ENCODE data around the gene NEGR1. TPM values are rescaled to one million over a fixed set of nuclear protein-coding genes. Genes with fewer than 3 reads are reported as not detected.

The NEGR1 gene
- total and polyA plus RNA-seq, 10 donors, result 0.07 to 1.3 (median 0.54) TPM

GRCh38 chr1:71717186-71717585, 565.2 kb downstream of the NEGR1 start:
- DNase-seq, result no peak
- no peak for TF ChIP-seq POLR2AphosphoS5 (IDR thresholded peaks at IDR 0.05)
- no peak for TF ChIP-seq CTCF (IDR thresholded peaks at IDR 0.05 in 8 of 11, conservative IDR thresholded peaks at IDR 0.05 in 3 of 11)
- no peak for TF ChIP-seq POLR2A (IDR thresholded peaks at IDR 0.05)
- no peaks in the 10 kb centered on the region for H3K27me3 ChIP-seq (replicated peaks in 1 of 7)
- no peak overlapping the region for H3K4me3 ChIP-seq
- H3K4me1 ChIP-seq, result no peaks in the 10 kb centered on the region
- intact Hi-C loops (cut with DNase I; ENCODE audit: low total_unique reads), result no loop called here
- no peaks in the 10 kb centered on the region for H3K36me3 ChIP-seq
- H3K27ac ChIP-seq, result no peak overlapping the region
- H3K9me3 ChIP-seq, result peaks cover 0 to 35% (median 24%) of the 10 kb centered on the region in 8 donors

- Histone ChIP-seq H3K4me3 (no peak overlapping the region), H3K4me1 (no peaks in the 10 kb centered on the region), H3K27me3 (replicated peaks in 1 of 7) (no peaks in the 10 kb centered on the region), H3K27ac (no peak overlapping the region), H3K36me3 (no peaks in the 10 kb centered on the region), H3K9me3 (peaks cover 0 to 65% (median 39%) of the 10 kb centered on the region in 8 donors)
- intact Hi-C loops (cut with DNase I; ENCODE audit: low total_unique reads), result no loop called here
- TF ChIP-seq POLR2AphosphoS5 (IDR thresholded peaks at IDR 0.05) (no peak), POLR2A (IDR thresholded peaks at IDR 0.05) (no peak), CTCF (IDR thresholded peaks at IDR 0.05 in 8 of 11, conservative IDR thresholded peaks at IDR 0.05 in 3 of 11) (no peak)
- no peak for DNase-seq
Measured at GRCh38 chr1:71711456-71711855, 570.9 kb downstream of the NEGR1 start.

GRCh38 chr1:71706029-71706671, 576.2 kb downstream of the NEGR1 start:
- no peaks in the 10 kb centered on the region for H3K27me3 ChIP-seq (replicated peaks in 1 of 7)
- WGBS, 5 donors, result 22 to 56% (median 36%) methylated on average over 5 of the region's 5 CpGs
- H3K4me3 ChIP-seq, result no peak overlapping the region
- intact Hi-C loops (cut with DNase I; ENCODE audit: low total_unique reads), result no loop called here
- no peak overlapping the region for H3K27ac ChIP-seq
- peaks cover 0 to 58% (median 31%) of the 10 kb centered on the region in 8 donors for H3K9me3 ChIP-seq
- no peak for DNase-seq
- no peaks in the 10 kb centered on the region for H3K36me3 ChIP-seq
- no peaks in the 10 kb centered on the region for H3K4me1 ChIP-seq
- TF ChIP-seq POLR2A (IDR thresholded peaks at IDR 0.05) (no peak), CTCF (IDR thresholded peaks at IDR 0.05 in 8 of 11, conservative IDR thresholded peaks at IDR 0.05 in 3 of 11) (no peak), POLR2AphosphoS5 (IDR thresholded peaks at IDR 0.05) (no peak)

DNA sequence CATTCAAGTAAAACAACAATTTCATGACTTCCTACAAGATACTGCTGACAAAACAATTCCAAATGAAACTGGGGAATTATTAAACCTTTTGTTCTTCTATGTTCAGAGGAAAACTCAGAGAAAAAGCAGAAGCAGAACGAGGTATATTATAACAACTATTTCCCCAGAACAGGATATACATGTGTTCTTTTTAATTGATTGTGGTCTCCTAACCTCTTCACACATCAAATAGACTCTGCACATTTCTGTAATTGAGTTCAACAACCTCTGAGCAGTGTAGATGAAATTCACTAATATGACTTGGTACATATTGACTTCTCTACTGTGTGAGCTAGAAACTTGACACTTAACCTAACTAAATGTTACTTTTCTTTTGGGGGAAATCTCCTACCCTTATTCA, 584.2 kb downstream of the NEGR1 start:
- intact Hi-C loops (cut with DNase I; ENCODE audit: low total_unique reads), result no loop called here
- peaks cover 0 to 10% (median 5%) of the 10 kb centered on the region in 8 donors for H3K9me3 ChIP-seq
- 12 to 27% (median 17%) methylated on average over 1 of the region's 1 CpG for WGBS, 5 donors
- H3K4me3 ChIP-seq, result no peak overlapping the region
- H3K36me3 ChIP-seq, result no peaks in the 10 kb centered on the region
- no peak for TF ChIP-seq POLR2AphosphoS5 (IDR thresholded peaks at IDR 0.05)
- TF ChIP-seq POLR2A (IDR thresholded peaks at IDR 0.05), result no peak
- TF ChIP-seq CTCF (IDR thresholded peaks at IDR 0.05 in 8 of 11, conservative IDR thresholded peaks at IDR 0.05 in 3 of 11), result no peak
- H3K4me1 ChIP-seq, result no peaks in the 10 kb centered on the region
- no peak overlapping the region for H3K27ac ChIP-seq
- DNase-seq, result no peak
- H3K27me3 ChIP-seq (replicated peaks in 1 of 7), result no peaks in the 10 kb centered on the region
